ENCODE data around the gene CT47C1.

DNA sequence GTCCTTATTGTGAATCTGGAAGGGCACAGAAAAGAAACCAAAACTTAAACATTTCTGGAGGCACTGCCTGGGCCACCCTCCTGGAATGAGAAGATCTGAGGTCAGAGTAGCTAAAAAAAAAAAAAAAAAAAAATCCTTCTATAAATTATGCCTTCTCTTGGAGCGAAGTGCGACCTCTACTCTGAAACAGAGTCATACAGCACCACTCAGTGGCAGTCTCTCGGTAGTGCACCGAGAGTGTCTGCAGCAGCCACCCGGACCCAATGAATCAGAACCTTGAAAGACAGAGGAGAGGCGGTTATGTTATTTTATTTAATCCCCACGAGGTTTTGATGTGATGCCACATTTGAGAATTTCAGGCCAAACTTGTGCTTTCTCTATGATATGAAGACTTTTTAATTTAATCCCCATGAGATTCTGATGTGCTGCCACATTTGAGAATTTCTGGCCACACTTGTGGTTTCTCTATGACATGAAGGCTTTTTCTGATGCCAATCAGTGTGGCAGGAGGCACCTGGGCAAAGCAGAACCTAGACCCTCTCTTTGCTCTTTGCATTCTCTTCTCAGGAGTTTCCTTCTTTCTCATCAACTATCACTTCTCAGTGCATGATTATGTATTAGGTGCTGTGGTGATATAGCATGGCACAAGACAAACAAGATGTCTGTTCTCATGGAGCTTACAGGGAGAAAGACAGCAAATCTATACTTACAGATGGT lies 5.6 kb upstream of the CT47C1 start:
- TF ChIP-seq POLR2A (IDR thresholded peaks at IDR 0.05): no peak
- TF ChIP-seq, protein P1, sequence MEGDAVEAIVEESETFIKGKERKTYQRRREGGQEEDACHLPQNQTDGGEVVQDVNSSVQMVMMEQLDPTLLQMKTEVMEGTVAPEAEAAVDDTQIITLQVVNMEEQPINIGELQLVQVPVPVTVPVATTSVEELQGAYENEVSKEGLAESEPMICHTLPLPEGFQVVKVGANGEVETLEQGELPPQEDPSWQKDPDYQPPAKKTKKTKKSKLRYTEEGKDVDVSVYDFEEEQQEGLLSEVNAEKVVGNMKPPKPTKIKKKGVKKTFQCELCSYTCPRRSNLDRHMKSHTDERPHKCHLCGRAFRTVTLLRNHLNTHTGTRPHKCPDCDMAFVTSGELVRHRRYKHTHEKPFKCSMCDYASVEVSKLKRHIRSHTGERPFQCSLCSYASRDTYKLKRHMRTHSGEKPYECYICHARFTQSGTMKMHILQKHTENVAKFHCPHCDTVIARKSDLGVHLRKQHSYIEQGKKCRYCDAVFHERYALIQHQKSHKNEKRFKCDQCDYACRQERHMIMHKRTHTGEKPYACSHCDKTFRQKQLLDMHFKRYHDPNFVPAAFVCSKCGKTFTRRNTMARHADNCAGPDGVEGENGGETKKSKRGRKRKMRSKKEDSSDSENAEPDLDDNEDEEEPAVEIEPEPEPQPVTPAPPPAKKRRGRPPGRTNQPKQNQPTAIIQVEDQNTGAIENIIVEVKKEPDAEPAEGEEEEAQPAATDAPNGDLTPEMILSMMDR (IDR thresholded peaks at IDR 0.05): peak; percentile 20 to 66 (median 52)
